Posterior vena cava (tissue), 2 donors: ENCODE measurements around the gene EXOSC6. TPM values are rescaled to one million over a fixed set of nuclear protein-coding genes. Genes with fewer than 3 reads are reported as not detected.
"Not testable (repeated sequence)": the region's sequence is repeated elsewhere in the genome, so short reads cannot be mapped to it uniquely, and the experiment has no call there.

Source experiments
- DNase-seq: peaks from one replicate; pipeline ENCODE4 v3.0.0-alpha.2; 2020; ENCODE audit warnings: low spot score
- intact Hi-C, 2 donors: fragments of 100-400 bp; cut with DNase I; formaldehyde crosslinking; loops; one replicate each; pipeline versions ENCODE4 v1.14.1 to v1.14.2; 2022 to 2023
- total RNA-seq, 2 donors: library from RNA; stranded (reverse); fragmentation: NEBNext Ultra II Directional; extraction: Animal tissue kit (Norgen Biotek cat#: 25700); gene quantifications; one replicate each; pipeline ENCODE4 v1.2.1, GENCODE V29; 2021
- donor health status: DM: yes; HTN: yes; CAD: no.
- donor health status: DM: yes; HTN: yes; CAD: no.

The EXOSC6 gene
- total RNA-seq, 2 donors from 2014 or later, result 17.2 to 20.6 TPM

DNA sequence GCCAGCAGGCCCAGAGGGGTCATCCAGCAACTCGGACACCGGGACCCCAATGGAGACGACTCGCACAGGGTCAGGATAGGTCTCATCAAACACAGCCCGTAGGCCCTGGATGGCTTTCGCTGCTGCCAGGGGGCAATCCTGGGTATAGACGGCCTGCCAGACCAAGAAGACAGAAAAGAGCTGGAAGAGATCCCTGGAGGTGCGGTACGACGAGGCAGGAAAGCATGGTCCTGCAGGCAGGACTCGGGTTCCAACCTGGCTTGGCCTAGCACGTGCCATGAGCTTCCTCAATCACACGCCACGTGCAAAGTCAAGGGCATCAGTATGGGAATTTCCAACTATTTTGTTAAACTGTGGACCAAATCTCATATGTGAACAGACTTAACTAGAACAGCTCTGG lies 6.3 kb upstream of the EXOSC6 start:
- intact Hi-C loops, result no loop called here
- DNase-seq, result no peak

DNA sequence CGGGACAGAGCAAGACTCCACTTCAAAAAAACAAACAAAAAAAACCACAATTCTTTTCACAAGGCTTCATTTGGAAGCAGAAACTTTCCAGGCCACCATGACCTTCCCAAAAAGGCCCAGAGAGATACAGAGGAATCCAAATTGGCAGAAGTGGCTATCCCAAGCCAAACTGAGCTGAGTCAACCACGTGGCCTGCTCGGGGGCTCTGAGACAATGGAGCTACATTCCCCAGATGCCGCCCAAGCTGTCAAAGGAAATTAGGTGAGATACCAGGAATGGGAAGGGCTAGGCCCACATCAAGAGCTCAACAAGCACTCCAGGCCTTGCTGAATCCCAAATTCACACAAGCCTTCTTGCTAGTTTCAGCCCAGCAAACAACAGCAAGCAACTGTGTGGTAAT lies 5.7 kb upstream of the EXOSC6 start:
- DNase-seq, result no peak
- intact Hi-C loops, result no loop called here

DNA sequence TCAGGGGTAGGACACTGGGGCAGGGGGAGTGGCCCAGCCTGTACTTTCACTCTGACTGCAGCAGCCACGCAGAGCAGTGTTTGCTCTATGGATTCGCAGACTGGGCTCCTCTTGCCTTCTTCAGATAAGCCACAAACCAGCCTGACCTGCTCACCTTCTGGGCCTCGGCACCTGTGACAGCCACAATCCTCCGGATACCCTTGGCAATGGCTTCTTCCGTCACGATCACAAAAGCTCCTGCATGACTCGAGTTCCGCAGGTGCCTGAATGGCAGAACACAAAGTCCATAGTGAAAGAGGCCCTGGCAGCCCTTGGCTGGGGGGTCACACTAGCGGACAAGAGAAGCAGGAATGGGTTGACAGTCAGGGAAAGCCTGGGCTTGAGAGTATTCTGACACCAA lies 3.8 kb upstream of the EXOSC6 start:
- intact Hi-C loops, result no loop called here
- no peak for DNase-seq

DNA sequence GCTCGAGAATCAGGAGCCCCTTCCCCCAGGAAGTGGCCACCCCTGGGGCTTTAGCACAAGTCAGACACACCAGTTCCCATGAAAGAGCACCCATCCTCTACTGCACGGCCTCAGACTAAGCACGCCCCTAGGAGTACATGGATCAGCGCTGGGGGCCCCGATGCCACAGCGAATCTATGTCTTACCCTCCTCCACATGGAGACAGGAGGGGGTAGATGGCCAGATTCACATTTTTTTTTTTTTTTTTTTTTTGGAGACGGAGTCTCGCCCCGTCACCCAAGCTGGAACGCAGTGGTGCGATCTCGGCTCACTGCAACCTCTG lies 3.2 kb upstream of the EXOSC6 start:
- DNase-seq, result no peak

DNA sequence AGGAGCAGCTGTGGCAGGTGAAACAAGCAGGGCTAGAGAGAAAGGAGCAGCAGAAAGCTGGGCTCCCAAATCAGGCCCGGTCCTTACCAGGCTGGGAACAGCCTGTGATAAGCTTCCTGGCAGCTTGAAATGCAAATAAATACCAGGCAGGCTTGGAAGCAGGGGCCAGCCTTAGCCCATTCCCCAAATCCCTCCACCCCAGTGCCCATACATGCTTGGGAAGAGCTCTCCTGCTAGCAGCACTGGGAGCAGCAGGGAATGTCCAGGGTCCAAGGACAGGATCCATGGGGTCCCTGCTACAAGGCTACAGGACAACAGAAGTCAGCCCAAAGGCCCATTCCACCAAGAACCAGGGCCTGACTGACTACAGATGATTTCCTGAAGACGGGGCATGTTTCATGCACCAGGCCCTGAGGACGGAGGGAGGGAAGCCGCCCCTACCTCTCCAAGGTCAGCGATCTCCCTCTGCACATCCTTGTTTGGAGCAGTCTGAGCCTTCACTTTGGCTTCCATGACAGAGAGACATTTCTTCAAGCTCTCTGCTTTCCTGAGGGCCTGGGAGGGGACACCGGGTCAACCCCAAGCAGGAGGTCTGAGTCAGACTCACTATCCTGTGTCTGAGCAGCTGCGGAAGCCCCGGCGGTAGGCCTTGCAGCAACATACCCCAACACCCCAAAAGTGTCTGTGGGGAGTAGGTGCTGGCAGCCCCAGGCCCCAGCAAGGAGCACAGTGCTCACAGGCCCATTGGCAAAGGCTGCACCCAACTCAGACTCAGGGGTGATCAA lies 2.6 kb upstream of the EXOSC6 start:
- intact Hi-C loops, result no loop called here
- DNase-seq, result no peak

More for the DNA sequence above, 3.2 kb upstream of the EXOSC6 start:
- intact Hi-C loops, result no loop called here

DNA sequence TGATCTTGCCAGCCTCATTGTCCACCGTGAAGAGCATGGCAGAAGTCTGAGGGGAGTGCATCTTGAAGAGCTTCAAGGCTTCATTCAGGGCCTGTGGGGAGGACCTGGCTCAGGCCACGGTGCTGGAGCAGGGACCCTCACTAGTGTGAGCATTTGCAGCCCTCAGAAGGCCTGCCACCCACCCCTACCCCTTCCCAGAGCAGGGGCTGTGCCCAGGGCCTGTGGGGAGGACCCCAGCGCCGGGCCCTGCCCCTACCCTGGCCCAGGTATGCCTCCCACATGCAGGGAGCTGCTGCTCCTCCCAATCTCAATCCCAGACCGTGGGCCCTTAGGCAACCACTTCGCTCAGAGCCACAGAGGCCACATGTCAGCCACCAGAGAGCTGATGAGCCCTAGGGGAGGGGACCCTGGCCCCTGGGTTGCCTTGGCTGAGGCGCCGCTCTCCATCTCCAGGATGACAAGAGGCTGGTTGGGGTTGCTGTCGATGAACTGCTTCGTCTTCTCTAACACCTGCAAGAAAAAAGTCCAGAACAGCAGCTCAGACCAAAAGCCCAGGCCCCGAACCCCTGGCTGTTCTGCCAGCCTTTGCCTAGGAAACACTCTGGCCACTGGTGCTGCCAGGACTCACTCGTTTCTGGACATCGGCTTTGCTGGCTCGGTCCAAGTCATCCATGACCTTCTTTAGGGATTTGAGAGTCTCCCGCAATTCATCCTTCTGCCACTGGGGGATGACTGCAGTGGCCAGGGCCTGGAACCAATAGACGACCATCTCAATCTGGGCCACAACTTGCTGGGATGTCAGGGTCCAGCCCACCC lies 1.8 kb upstream of the EXOSC6 start:
- intact Hi-C loops, result no loop called here
- no peak for DNase-seq

DNA sequence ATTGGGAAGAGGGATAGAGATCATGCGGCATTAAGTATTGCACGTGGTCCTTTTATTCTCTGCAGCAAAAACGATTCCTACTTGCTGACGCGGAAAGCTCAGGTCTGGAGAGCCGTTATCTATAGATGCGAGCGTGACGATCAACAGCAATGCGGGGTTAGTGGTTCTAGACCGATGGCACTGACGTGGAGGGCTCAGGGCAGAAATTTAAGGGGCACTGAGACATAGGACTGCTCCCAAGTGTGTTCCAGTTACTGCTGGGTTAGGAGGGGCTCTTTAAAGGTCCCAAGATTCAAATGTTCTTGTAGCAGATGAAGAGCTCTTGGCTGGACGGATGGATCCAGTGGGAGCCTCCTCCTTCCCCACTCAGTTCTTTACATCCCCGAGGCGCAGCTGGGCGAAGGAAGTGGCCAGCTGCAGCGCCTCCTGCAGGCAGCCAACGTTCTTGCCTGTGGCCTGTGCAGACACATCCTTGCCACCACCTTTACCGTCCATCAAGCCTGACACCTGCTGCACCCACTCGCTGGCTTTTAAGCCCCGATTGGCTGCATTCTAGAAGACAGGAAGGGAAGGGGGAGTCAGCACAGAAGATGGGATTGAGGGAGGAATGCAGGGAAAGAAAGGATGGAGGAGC lies 732 bp upstream of the EXOSC6 start:
- no peak for DNase-seq
- intact Hi-C loops, result no loop called here

DNA sequence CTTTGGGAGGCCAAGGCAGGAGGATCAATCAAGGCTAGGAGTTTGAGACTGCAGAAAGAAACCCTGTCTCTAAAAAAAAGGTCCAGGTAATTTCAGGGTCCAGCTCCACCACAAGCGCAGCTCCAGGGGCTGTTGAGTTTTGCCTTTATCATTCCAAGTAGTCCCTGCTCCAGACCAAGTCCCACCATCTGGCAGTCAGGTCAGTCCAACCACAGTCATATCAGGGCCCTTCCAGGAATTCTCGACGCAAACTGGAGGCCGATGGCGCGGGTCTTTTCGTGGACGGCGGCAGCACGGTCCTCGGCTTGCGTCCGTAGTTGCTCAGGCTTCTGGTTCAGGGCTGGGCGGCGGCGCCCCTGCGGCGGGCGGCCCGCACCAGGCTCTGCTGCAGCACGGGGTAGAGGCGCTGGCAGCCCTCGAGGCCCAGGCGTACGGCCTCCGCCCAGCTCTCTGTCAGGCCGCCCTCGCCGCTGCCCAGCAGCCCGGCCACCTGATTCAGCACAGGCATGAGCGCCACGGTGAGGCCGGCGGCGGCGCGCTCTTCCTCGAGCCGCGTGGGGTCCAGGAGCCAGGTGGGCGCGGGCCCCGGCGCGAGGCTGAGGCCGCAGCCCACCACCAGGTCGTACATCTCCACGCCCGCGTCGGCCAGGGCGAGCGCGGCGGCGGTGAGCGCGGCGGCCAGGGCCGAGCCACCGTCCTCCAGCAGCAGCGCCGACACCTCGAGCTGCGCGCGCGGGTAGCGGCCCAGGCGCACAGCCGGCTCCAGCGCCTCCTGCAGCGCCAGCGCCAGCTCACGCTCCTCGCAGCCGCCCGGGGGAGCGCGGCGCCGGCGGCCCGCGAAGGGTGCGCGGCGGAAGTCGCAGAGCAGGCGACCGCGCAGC lies 752 bp downstream of the EXOSC6 start:
- intact Hi-C loops, result no loop called here
- no peak for DNase-seq

DNA sequence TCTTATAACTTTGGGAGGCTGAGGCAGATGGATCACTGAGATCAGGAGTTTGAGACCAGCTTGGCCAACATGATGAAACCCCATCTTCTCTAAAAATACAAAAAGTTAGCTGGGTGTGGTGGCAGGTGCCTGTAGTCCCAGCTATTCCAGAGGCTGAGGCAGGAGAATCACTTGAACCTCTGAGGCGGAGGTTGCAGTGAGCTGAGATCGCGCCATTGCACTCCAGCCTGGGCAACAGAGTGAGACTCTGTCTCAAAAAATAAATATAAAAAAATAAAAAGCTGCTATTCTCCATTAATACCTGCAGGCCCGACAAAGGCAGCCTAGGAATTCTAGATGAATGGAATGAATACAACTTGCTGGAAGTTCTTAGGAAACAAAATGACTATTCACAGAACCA lies 2.0 kb downstream of the EXOSC6 start:
- intact Hi-C loops, result not testable (repeated sequence)

DNA sequence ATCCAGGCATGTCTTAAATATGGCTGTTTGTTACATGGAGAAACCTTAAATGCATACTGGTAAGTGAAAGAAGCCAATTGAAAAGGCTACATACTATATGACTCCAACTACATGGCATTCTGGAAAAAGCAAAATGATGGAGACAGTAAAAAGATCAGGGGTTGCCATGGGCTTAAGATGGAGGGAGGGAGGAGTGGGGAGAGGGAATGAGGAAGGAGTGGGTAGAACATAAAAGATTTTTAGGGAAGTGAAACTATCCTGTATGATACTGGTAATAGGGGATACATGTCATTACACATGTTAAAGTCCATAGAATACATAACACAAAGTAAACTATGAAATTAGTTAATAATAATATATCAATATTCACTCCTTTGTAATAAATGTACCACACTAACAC lies 13.0 kb downstream of the EXOSC6 start:
- intact Hi-C loops, DNase-seq: not testable (repeated sequence)

More for the DNA sequence above, 2.0 kb downstream of the EXOSC6 start:
- DNase-seq, result not testable (repeated sequence)

DNA sequence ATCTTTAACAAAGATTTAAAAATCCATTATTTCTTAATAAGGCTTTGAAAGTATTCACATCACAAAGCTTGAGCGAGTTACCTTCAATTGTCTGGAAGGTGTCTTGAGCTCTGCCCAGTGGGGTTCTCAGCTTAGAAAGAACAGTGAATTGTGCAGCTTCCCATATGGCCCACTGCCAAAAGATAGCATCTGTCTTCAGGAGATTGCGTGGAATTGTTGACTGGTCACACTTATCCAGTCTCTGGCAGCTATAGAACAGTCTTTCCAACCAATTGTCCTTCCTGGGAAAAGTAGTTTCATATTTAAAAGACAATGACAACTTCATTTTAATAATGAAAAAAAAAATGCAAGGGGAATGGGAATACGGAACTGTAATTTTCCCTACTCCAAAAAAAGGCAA lies 19.9 kb downstream of the EXOSC6 start:
- intact Hi-C loops, DNase-seq: not testable (repeated sequence)

DNA sequence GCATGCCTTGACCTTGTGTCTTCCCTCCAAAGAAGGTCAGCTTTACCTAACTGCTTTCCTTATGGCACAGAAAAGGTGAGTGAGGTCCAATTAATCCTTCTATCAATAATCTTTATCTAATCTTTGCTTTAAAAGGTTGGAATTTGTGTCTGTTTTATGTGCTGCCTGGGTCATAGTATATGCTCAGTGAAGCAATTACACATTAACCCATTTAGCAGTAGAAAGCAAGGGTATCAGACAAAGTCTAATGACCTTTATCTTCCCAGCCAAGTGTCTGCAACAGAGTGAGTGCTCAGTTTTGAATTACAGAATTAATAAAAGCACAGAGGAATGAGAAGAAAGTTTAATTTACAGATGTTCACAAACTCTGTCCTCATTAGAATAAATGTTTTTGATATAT lies 25.7 kb downstream of the EXOSC6 start:
- intact Hi-C loops, DNase-seq: not testable (repeated sequence)

DNA sequence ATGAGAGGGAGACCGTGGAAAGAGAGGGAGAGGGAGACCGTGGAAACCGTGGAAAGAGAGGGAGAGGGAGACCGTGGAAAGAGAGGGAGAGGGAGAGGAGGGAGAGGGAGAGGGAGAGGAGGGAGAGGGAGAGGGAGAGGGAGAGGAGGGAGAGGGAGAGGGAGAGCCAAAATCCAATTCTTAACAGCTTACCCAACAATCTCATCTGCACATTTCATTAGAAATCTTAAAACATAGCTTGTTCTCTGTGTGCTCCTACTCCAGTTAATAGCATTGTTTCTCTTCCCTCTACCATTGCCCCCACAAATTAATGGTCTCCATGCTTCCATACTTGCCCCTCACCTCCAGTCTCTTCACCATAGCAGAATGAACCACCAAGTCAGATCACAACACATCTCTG lies 26.3 kb downstream of the EXOSC6 start:
- intact Hi-C loops, DNase-seq: not testable (repeated sequence)

DNA sequence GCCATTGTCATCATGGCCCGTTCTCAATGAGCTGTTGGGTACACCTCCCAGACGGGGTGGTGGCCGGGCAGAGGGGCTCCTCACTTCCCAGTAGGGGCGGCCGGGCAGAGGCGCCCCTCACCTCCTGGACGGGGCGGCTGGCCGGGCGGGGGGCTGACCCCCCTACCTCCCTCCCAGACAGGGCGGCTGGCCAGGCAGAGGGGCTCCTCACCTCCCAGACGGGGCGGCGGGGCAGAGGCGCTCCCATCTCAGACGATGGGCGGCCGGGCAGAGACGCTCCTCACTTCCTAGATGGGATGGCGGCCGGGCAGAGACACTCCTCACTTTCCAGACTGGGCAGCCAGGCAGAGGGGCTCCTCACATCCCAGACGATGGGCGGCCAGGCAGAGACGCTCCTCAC lies 27.1 kb downstream of the EXOSC6 start:
- DNase-seq, intact Hi-C loops: not testable (repeated sequence)

DNA sequence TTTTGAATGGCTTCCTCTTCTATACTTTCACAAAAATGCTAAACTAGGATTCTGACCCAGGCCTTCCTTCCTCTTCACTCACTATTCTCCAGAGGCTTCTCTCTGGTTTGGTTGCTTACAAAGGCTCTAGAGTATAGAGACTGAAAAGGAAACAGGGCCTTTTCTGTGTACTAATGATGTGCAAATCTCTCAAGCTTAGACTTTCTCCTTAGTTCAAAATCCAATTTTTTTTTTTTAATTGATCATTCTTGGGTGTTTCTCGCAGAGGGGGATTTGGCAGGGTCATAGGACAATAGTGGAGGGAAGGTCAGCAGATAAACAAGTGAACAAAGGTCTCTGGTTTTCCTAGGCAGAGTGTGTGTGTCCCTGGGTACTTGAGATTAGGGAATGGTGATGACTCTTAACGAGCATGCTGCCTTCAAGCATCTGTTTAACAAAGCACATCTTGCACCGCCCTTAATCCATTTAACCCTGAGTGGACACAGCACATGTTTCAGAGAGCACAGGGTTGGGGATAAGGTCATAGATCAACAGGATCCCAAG lies 27.7 kb downstream of the EXOSC6 start:
- intact Hi-C loops, DNase-seq: not testable (repeated sequence)

DNA sequence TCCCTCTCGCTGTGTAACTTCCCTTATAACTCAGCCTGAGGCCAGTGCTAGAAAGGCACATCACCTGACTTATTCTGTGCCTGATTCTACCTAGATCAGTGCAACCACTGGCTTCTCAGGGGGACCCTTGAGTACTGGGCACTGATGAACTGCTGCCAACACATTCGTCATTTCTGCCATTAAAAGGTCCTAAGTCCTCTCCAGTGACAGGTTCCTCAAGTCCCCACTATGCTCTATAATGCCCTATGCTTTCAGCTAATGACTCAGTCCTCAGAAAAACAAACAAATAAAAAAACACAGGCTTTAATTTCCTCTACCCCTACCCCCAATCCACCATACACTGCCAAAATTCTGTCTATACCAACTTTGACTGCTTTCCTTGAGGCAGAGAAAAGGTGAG lies 28.5 kb downstream of the EXOSC6 start:
- DNase-seq, intact Hi-C loops: not testable (repeated sequence)

DNA sequence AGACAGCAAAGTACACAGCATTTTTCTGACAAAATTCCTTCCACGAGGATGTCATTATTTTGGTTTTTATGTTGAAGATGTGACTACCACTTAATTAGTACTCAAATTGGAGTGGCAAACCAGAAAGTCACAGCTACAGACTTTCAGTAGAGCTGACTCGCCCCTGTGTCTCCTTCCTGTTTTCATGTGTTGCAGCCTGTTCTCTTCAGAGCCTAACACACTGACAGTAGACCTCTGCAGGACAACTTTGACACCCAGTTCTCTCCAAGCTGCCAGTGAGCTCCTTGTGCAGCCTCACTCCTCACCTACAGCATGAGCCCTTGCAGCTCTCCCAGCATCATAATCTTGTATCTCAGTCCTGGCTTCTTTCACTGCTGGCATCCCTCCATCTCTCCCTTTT lies 29.2 kb downstream of the EXOSC6 start:
- intact Hi-C loops, DNase-seq: not testable (repeated sequence)

DNA sequence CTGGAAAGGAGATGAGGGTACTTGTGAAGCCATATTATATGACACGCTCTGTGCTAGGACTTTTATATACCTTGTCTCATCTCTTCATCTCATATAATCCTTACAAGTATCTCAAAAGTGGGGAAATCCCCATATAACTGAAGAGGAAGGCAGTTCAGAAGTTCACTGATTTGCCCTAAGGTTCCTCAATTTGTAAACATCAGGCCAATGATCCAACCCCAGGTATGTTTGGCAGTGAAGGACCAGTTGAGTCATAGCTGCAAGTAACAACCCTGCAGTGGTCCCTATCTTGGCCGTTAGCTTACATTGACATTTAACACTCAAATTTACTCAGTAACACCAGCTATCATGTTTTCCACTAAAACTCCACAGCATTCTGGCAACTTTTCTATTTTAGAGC lies 33.2 kb downstream of the EXOSC6 start:
- DNase-seq, intact Hi-C loops: not testable (repeated sequence)

DNA sequence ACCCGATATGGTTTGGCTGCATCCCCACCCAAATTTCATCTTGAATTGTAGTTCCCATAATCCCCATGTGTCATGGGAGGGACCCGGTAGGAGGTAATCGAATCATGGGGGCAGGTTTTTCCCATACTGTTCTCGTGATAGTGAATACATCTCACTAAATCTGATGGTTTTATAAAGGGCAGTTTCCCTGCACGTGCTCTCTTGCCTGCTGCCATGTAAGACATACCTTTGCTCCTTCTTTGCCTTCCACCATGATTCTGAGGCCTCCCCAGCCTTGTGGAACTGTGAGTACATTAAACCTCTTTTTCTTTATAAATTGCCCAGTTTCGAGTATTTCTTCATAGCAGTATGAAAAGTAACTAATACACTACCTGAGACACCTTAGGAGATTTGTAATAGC lies 45.4 kb downstream of the EXOSC6 start:
- intact Hi-C loops, result not testable (repeated sequence)

More for the DNA sequence above, 45.4 kb downstream of the EXOSC6 start:
- DNase-seq, result not testable (repeated sequence)
